Neutrophil (primary cell): ENCODE measurements around the gene TRDN.

Experiments used
- H3K27ac ChIP-seq: fragments of 200-600 bp; sonication (generic); 2 replicates; pipeline ENCODE4 v1.5.1; 2016; ENCODE audit warnings: mild to moderate bottlenecking, moderate library complexity
- H3K27me3 ChIP-seq: fragments of 200-600 bp; sonication (generic); 2 replicates; pipeline ENCODE4 v1.6.0; 2016; ENCODE audit warnings: mild to moderate bottlenecking
- H3K36me3 ChIP-seq: fragments of 200-600 bp; sonication (generic); 2 replicates; pipeline ENCODE4 v1.5.1; 2017
- H3K4me1 ChIP-seq, 2 experiments: fragments of 200-600 bp in 1 of 2; sonication (generic) in 1 of 2; 1 replicate in 1 of 2; 2 replicates in 1 of 2; pipeline versions ENCODE4 v1.5.1 to v1.6.1; 2013 to 2016; ENCODE audit warnings: low read depth in 1 of 2, low read length in 1 of 2, mild to moderate bottlenecking in 1 of 2, moderate library complexity in 1 of 2; ENCODE audit not compliant: control insufficient read depth in 1 of 2, insufficient read depth in 1 of 2
- H3K4me3 ChIP-seq, 2 experiments: fragments of 200-600 bp in 1 of 2; sonication (generic) in 1 of 2; 1 replicate in 1 of 2; 2 replicates in 1 of 2; pipeline ENCODE4 v1.5.1; 2013 to 2016; ENCODE audit warnings: low read depth in 1 of 2, low read length in 1 of 2, mild to moderate bottlenecking in 1 of 2, moderate library complexity in 1 of 2
- H3K9me3 ChIP-seq: fragments of 200-600 bp; sonication (generic); 2 replicates; pipeline ENCODE4 v1.5.1; 2016
- TF ChIP-seq, protein P1 (sequence below): fragments of 200-600 bp; sonication (generic); IDR thresholded peaks from 2 replicates; pipeline ENCODE4 v1.5.1; 2016; ENCODE audit warnings: antibody characterized with exemption

The TRDN gene

GRCh38 chr6:123211777-123212545, 424.8 kb downstream of the TRDN start:
- no peak overlapping the region for H3K27ac ChIP-seq
- H3K9me3 ChIP-seq = no peaks in the 10 kb centered on the region
- H3K27me3 ChIP-seq = no peaks in the 10 kb centered on the region
- H3K36me3 ChIP-seq = no peaks in the 10 kb centered on the region
- H3K4me1 ChIP-seq = no peaks in the 10 kb centered on the region
- TF ChIP-seq, protein P1, sequence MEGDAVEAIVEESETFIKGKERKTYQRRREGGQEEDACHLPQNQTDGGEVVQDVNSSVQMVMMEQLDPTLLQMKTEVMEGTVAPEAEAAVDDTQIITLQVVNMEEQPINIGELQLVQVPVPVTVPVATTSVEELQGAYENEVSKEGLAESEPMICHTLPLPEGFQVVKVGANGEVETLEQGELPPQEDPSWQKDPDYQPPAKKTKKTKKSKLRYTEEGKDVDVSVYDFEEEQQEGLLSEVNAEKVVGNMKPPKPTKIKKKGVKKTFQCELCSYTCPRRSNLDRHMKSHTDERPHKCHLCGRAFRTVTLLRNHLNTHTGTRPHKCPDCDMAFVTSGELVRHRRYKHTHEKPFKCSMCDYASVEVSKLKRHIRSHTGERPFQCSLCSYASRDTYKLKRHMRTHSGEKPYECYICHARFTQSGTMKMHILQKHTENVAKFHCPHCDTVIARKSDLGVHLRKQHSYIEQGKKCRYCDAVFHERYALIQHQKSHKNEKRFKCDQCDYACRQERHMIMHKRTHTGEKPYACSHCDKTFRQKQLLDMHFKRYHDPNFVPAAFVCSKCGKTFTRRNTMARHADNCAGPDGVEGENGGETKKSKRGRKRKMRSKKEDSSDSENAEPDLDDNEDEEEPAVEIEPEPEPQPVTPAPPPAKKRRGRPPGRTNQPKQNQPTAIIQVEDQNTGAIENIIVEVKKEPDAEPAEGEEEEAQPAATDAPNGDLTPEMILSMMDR = no peak
- H3K4me3 ChIP-seq = no peak overlapping the region

DNA sequence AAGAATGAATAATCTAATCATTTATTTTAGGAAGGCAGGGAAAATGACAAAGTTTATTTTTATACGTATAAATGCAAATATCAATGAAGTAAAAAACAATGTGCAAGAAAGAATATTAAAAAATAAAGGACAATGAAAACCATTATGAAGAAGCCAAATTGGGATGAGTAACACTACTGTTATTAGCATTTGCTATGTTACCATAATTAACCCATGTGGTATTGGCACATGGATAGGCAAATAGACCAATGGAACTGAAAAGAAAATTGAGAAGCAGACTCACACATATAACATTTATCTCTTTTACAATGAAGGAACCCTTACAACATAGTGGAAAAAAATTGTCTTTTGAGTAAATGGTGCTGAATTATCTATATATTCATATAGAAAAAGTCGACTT, 426.1 kb downstream of the TRDN start:
- Histone ChIP-seq H3K9me3 (no peaks in the 10 kb centered on the region), H3K27ac (no peak overlapping the region), H3K27me3 (no peaks in the 10 kb centered on the region), H3K4me3 (no peak overlapping the region), H3K4me1 (no peaks in the 10 kb centered on the region), H3K36me3 (no peaks in the 10 kb centered on the region)
- TF ChIP-seq, protein P1 = no peak

DNA sequence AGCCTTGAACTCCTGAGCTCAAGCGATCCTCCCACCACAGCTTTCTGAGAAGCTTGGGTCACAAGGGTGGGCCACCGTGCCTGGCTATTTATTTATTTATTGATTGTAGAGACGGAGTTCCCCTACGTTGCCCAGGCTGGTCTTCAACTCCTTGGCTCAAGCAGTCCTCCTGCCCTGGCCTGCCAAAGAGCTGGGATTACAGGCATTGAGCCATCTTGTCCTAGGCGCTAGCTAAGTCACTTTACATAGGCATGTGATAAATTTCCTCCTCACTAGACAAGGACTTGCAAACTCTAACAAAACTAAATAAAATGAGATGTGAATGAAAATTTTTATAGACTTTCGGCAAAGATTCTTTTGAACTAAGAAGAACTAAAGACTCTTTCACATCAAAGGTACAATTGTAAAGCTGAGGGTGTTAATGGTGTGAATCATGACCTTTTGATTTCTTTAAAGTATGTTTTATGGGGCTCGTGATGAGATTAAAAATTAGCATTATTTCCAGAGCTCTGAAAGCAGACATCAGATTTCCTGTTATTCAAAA, 428.7 kb downstream of the TRDN start:
- no peak overlapping the region for H3K27ac ChIP-seq
- no peaks in the 10 kb centered on the region for H3K27me3 ChIP-seq
- H3K4me1 ChIP-seq = no peaks in the 10 kb centered on the region
- TF ChIP-seq, protein P1 = no peak
- H3K9me3 ChIP-seq = no peaks in the 10 kb centered on the region
- no peaks in the 10 kb centered on the region for H3K36me3 ChIP-seq
- H3K4me3 ChIP-seq = no peak overlapping the region

- no peaks in the 10 kb centered on the region for H3K9me3 ChIP-seq
- H3K27ac ChIP-seq = no peak overlapping the region
- H3K27me3 ChIP-seq = no peaks in the 10 kb centered on the region
- no peaks in the 10 kb centered on the region for H3K36me3 ChIP-seq
- no peak overlapping the region for H3K4me3 ChIP-seq
- TF ChIP-seq, protein P1 = no peak
- H3K4me1 ChIP-seq = no peaks in the 10 kb centered on the region
Observed at GRCh38 chr6:123203928-123204327, 432.8 kb downstream of the TRDN start.

DNA sequence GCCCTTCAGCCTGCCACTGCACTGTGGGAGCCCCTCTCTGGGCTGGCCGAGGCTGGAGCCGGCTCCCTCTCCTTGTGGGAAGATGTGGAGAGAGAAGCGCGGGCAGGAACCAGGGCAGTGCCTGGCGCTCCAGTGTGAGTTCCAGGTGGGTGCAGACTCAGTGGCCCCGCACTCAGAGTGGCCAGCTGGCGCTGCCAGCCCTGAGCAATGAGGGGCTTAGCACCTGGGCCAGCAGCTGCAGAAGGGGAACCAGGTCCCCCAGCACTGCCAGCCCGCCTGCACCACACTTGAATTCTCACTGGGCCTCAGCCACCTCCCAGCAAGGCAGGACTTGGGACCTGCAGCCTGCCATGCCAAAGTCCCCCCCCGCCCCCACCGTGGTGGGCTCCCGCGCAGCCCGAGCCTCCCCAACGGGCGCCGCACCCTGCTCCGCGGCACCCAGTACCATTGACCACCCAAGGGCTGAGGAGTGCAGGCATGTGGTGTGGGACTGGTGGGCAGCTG, 434.8 kb downstream of the TRDN start:
- H3K27ac ChIP-seq = no peak overlapping the region
- H3K4me3 ChIP-seq = no peak overlapping the region
- no peaks in the 10 kb centered on the region for H3K27me3 ChIP-seq
- TF ChIP-seq, protein P1 = no peak
- H3K36me3 ChIP-seq = no peaks in the 10 kb centered on the region
- H3K9me3 ChIP-seq = no peaks in the 10 kb centered on the region
- no peaks in the 10 kb centered on the region for H3K4me1 ChIP-seq
